Measurements from ENCODE around the gene JAKMIP1. TPM values are rescaled to one million over a fixed set of nuclear protein-coding genes. Genes with fewer than 3 reads are reported as not detected.

The JAKMIP1 gene
- total and polyA plus RNA-seq, 2 of the 13 experiments (the other 11 are each of a cell fraction or from before 2014, with no cell fraction given) = not detected

GRCh38 chr4:6087669-6088341 lies 112.5 kb downstream of the JAKMIP1 start (continued):
- peak; percentile 73 for TF ChIP-seq CTCF (CRISPR knock-in tag; IDR thresholded peaks at IDR 0.05)

GRCh38 chr4:6086846-6087245 lies 113.5 kb downstream of the JAKMIP1 start:
- intact Hi-C loops (cut with micrococcal nuclease; ENCODE audit: unreplicated experiment) (loop anchor here (1.0 kb wide), 1 partner anchor 89 kb away; no protein-coding TSS in a partner anchor), in situ Hi-C loops (cut with HindIII; ENCODE audit: extremely low pct_ligation_motif_present, low pct_unique_long_range_greater_than_20kb) (loop anchor here (5.0 kb wide), 1 partner anchor 90 kb away; no protein-coding TSS in a partner anchor)
- H3K36me3 ChIP-seq (replicated peaks in 1 of 2; ENCODE audit: control insufficient read depth in 1 of 2, insufficient read depth in 2 of 2, low read length in 2 of 2) = no peaks in the 10 kb centered on the region
- H3K27ac ChIP-seq (ENCODE audit: extremely low read length, insufficient read depth, low read length) = no peak overlapping the region
- ATAC-seq = no peak
- no peaks in the 10 kb centered on the region for H3K79me2 ChIP-seq (ENCODE audit: insufficient read depth, low read length)
- CTCF ChIA-PET (ENCODE audit: low intra/inter-chr PET ratio, low total read pairs) = interaction anchor here (1.5 kb wide), 1 partner anchor 87 kb away, joined by 35 read pairs; no protein-coding TSS in a partner anchor
- POLR2A ChIA-PET = no interaction called here
- no peak overlapping the region for H2AFZ ChIP-seq (ENCODE audit: low read length)
- H3K27me3 ChIP-seq (ENCODE audit: control insufficient read depth in 1 of 2, insufficient read depth in 2 of 2, low read length in 2 of 2) = peaks cover 0 to 10% of the 10 kb centered on the region in 2 experiments; a peak in 2 of 5 replicates
- no peaks in the 10 kb centered on the region for H3K4me1 ChIP-seq (ENCODE audit: insufficient read depth, low read length)
- FAIRE-seq = no peak
- H3K4me3 ChIP-seq (replicated peaks in 1 of 3; ENCODE audit: insufficient read depth in 1 of 3, low read depth in 2 of 3, low read length in 3 of 3) = no peak overlapping the region
- TF ChIP-seq SNAI1 (CRISPR knock-in tag; IDR thresholded peaks at IDR 0.05; ENCODE audit: borderline replicate concordance) = no peak
- no peak for DNase-seq (ENCODE audit: low spot score)
- H3K4me2 ChIP-seq (ENCODE audit: low read depth, low read length) = no peak overlapping the region
- BruUV-seq (replicated peaks) = no TSS peak
- WGBS (ENCODE audit: low lambda C conversion rate) = 42% methylated on average over 3 of the region's 3 CpGs
- H3K9ac ChIP-seq (ENCODE audit: insufficient read depth, low read depth, low read length) = no peak overlapping the region
- no peaks in the 10 kb centered on the region for H3K9me3 ChIP-seq (ENCODE audit: low read length)
- no peaks in the 10 kb centered on the region for H4K20me1 ChIP-seq (ENCODE audit: insufficient read depth, low read length)
